Measurements from ENCODE around the gene ODF4.
"Not testable (repeated sequence)": the region's sequence is repeated elsewhere in the genome, so short reads cannot be mapped to it uniquely, and the experiment has no call there.

ODF4 gene

GRCh38 chr17:8384801-8385378 is 45.2 kb downstream of the ODF4 start:
- ATAC-seq (ENCODE audit: low read depth): no peak
- peak overlapping the region; percentile 17 for H3K27ac Mint-ChIP-seq
- H3K27me3 Mint-ChIP-seq: no peaks in the 10 kb centered on the region
- H3K4me3 Mint-ChIP-seq: no peak overlapping the region
- H3K9me3 Mint-ChIP-seq: no peaks in the 10 kb centered on the region
- no peak for DNase-seq (ENCODE audit: low spot score in 2 of 2)
- peaks cover 25% of the 10 kb centered on the region for H3K4me1 Mint-ChIP-seq
- peaks cover 14% of the 10 kb centered on the region for H3K36me3 Mint-ChIP-seq

GRCh38 chr17:8386841-8387240 is 47.2 kb downstream of the ODF4 start:
- H3K4me3 Mint-ChIP-seq: no peak overlapping the region
- no peak for ATAC-seq (ENCODE audit: low read depth)
- peaks cover 3% of the 10 kb centered on the region for H3K36me3 Mint-ChIP-seq
- DNase-seq (ENCODE audit: low spot score in 2 of 2): no peak
- peaks cover 15% of the 10 kb centered on the region for H3K4me1 Mint-ChIP-seq
- no peaks in the 10 kb centered on the region for H3K27me3 Mint-ChIP-seq
- H3K27ac Mint-ChIP-seq: no peak overlapping the region
- H3K9me3 Mint-ChIP-seq: no peaks in the 10 kb centered on the region

GRCh38 chr17:8387914-8388651 is 48.4 kb downstream of the ODF4 start:
- Mint-ChIP-seq H3K4me3 (no peak overlapping the region), H3K27ac (no peak overlapping the region), H3K4me1 (peaks cover 13% of the 10 kb centered on the region), H3K27me3 (no peaks in the 10 kb centered on the region), H3K9me3 (no peaks in the 10 kb centered on the region), H3K36me3 (peaks cover 1% of the 10 kb centered on the region)
- ATAC-seq (ENCODE audit: low read depth) (no peak), DNase-seq (ENCODE audit: low spot score in 2 of 2) (no peak)

- Mint-ChIP-seq H3K9me3 (no peaks in the 10 kb centered on the region), H3K27ac (no peak overlapping the region), H3K4me3 (no peak overlapping the region), H3K36me3 (peaks cover 1% of the 10 kb centered on the region), H3K4me1 (peaks cover 6% of the 10 kb centered on the region), H3K27me3 (peaks cover 6% of the 10 kb centered on the region)
- DNase-seq (ENCODE audit: low spot score in 2 of 2) (no peak), ATAC-seq (ENCODE audit: low read depth) (no peak)
Measured at GRCh38 chr17:8391711-8392110, 52.1 kb downstream of the ODF4 start.

DNA sequence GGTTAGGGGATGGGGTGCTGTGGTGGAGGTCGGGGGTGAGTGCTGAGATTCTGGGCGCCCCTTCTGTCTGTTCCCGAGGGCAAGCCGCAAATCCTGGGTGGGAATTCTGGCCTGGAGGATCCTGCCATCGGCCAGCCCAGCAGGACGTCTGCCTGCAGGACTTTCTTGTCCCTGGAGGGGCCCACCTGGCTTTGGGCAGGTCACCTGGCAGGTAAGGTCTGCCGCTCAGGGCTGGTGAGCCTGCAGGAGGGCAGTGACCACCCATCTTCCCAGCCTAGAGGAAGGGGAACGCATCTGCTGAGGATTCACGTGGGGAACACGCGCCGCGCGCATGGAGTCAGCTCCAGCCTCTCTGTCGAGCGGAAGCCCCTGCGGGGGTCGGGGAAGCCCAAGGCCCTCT is 52.6 kb downstream of the ODF4 start:
- Mint-ChIP-seq H3K27me3 (peaks cover 6% of the 10 kb centered on the region), H3K4me3 (no peak overlapping the region), H3K4me1 (peaks cover 6% of the 10 kb centered on the region), H3K36me3 (peaks cover 1% of the 10 kb centered on the region), H3K9me3 (no peaks in the 10 kb centered on the region), H3K27ac (no peak overlapping the region)
- no peak for DNase-seq (ENCODE audit: low spot score in 2 of 2)
- ATAC-seq (ENCODE audit: low read depth): no peak

DNA sequence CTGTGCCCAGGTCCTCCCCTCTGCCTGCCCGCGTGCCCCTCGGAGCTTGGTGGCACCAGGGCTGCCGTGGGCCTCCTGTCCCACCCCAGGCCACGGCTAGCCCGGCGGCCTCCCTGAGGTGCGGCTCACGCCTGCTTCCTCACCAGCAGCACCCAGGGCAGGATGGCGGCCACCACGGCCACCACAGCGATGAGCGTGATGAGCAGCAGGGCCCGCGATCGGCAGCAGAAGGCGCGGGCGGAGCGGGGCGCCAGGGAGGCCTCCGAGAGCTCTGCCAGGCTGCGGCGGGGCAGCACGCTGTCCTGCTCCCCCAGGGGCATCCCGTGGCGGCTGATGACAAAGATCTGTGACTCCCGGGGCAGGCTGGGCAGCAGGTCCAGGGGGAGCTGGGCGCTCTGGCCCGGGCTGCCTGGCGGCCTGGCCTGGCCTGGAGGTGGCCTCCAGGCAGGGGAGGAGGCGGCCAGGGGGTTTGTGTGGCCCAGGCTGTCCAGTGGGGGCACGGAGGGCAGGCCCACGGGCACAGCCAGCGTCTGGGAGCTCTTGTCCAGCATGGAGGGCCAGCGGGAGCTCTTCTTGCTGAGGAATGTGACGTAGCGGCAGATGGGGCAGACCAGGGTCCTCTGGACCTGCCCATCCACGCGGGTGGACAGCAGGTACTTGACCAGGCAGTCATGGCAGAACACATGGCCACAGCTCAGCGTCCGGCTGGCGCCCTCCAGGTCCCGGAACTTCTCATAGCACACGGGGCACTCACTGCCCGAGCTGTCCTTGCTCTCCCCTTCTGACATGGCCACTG is 53.2 kb downstream of the ODF4 start:
- DNase-seq (ENCODE audit: low spot score in 2 of 2) (no peak), ATAC-seq (ENCODE audit: low read depth) (no peak)
- peaks cover 8% of the 10 kb centered on the region for H3K27me3 Mint-ChIP-seq
- peaks cover 6% of the 10 kb centered on the region for H3K4me1 Mint-ChIP-seq
- H3K36me3 Mint-ChIP-seq: peaks cover 1% of the 10 kb centered on the region
- no peak overlapping the region for H3K4me3 Mint-ChIP-seq
- H3K9me3 Mint-ChIP-seq: no peaks in the 10 kb centered on the region
- H3K27ac Mint-ChIP-seq: peak overlapping the region; percentile 75

GRCh38 chr17:8393470-8394231 is 54.0 kb downstream of the ODF4 start:
- DNase-seq (ENCODE audit: low spot score in 2 of 2) (peak in 1 of 2 donors; percentile 32), ATAC-seq (ENCODE audit: low read depth) (peak; percentile 99)
- Mint-ChIP-seq H3K4me1 (peaks cover 6% of the 10 kb centered on the region), H3K27me3 (peaks cover 11% of the 10 kb centered on the region), H3K27ac (peak overlapping the region; percentile 75), H3K36me3 (peaks cover 1% of the 10 kb centered on the region), H3K4me3 (peak overlapping the region; percentile 12), H3K9me3 (no peaks in the 10 kb centered on the region)

GRCh38 chr17:8394497-8394896 is 54.9 kb downstream of the ODF4 start:
- not testable (repeated sequence) for H3K4me1 Mint-ChIP-seq; H3K4me3 Mint-ChIP-seq; H3K9me3 Mint-ChIP-seq; ATAC-seq (ENCODE audit: low read depth); H3K36me3 Mint-ChIP-seq; DNase-seq (ENCODE audit: low spot score in 2 of 2)
- Mint-ChIP-seq H3K27ac (peak overlapping the region; percentile 35), H3K27me3 (peaks cover 11% of the 10 kb centered on the region)
